HG03039 (cell line): ENCODE measurements around the gene SMU1.
"Not testable (repeated sequence)": the region's sequence is repeated elsewhere in the genome, so short reads cannot be mapped to it uniquely, and the experiment has no call there.

Experiments
- ATAC-seq: cut with Tn5 transposase; IDR thresholded peaks from one replicate; pipeline ENCODE4 v1.9.1; 2021; ENCODE audit warnings: mild to moderate bottlenecking, moderate library complexity; ENCODE audit not compliant: unreplicated experiment

The SMU1 gene

DNA sequence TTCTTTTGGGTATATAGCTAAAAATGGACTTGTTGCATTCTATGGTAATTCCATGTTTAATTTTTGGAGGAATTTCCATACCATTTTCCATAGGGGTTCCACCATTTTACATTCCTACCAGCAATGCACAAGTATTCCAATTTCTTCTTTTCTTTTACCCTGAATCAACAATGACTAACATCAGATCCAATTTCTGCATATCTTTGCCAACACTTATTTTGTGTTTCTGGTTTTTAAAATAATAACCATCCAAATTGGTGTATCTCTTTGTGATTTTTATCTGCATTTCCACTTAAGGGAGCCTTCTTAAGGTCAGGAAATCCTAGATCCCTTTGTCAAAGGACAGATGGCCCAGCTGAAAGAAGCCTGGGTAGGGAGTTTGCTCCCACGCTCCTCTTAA is 29.5 kb upstream of the SMU1 start:
- ATAC-seq, result no peak

DNA sequence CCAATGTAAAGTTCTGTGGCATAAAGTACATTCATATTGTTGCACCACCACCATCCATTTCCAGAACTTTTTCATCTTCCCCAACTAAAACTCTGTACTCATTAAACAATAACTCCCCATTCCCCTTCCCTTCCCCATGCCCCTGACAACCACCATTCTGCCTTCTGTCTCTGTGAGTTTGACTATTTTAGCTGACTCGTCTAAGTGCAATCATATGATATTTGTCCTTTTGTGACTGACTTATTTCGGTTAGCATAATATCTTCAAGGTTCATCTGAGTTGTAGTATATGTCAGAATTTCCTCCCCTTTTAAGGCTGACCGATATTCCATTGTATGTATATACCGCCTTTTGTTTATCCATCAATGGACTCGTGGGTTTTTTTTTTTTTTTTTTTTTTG is 29.0 kb upstream of the SMU1 start:
- ATAC-seq, result no peak

DNA sequence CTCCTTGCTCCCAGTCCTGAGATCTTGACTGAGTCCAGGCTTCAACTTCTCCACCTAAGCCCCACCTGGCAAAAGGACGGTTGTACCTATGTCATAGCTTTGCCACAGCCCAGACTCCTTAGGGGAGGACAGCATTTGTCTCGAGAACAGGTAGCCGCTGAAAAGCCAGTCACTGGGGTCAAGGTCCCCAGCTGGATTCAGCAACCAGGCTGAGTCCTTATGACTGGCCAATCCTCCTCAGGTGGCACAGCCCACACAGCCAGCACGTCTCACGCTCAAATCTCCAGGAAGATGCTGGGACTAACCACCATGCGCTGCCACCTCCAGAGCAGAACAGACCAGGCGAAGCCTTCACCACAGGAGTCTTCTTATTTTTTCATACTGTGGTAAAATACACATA is 27.9 kb upstream of the SMU1 start:
- no peak for ATAC-seq

DNA sequence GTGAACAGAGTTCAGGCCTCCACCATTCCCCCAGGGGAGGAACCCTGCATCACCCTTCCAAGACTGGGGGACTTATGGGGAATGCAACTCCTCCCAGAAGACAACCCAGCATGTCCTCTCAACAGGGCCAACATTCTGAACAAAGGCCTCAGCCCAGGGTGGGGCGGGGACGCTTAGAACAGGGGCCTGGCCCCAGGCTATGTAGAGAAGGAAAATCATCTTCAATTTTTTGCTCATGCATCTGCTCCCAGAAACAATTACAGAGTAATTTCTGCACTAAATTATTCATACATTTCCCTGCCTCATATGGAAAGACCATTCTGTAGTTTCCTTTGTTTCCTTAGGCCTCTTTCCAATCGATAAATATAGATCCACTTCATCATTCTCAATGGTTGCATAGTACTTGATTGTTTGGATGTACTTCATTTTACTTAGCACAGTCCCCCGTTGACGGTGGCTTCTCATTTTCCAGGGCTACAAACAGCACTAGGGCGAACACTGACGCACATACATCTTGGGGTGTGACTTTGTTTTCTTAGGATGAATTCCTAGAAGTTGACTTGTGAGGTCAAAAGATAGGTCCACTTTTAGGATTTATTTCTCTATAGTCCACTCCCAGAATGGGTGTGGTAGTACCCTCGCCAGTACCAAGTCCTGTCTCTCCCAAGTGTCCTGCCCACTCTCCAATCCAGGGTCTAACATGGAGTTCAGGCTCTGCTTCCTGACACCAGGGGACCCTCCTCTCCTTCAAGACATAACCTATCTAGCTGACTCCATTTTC is 27.2 kb upstream of the SMU1 start:
- ATAC-seq, result no peak

DNA sequence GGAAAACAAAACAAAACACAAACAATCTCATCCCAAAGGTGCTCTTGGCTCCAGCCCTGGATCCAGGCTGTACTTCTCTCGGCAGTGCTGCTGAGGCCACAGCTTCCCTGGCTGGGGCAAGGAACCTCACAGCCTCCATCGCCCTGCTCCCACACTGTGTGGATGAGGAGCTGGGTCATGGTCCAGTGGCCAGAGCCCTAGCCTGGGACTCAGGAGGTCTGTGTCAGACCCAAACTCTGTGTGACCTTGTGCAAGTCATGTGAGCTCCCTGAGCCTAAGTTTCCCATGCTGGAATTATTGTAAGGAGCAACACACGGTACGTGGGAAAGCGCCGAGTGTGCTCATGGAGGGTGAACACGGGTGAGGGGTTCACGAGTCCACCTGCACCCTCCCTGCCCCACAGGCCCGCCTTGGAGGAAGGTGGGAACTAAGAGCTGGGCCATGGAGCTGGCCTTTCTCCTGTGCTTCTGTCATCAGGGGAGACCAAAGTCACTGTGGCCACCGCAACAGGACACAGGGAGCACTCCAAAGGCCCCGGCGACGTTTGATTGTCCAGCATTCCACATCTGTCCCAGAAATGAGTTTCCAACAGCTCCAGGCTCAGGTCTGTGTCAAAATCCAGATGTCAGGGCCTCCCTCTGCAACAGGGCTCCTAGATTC is 26.2 kb upstream of the SMU1 start:
- no peak for ATAC-seq

DNA sequence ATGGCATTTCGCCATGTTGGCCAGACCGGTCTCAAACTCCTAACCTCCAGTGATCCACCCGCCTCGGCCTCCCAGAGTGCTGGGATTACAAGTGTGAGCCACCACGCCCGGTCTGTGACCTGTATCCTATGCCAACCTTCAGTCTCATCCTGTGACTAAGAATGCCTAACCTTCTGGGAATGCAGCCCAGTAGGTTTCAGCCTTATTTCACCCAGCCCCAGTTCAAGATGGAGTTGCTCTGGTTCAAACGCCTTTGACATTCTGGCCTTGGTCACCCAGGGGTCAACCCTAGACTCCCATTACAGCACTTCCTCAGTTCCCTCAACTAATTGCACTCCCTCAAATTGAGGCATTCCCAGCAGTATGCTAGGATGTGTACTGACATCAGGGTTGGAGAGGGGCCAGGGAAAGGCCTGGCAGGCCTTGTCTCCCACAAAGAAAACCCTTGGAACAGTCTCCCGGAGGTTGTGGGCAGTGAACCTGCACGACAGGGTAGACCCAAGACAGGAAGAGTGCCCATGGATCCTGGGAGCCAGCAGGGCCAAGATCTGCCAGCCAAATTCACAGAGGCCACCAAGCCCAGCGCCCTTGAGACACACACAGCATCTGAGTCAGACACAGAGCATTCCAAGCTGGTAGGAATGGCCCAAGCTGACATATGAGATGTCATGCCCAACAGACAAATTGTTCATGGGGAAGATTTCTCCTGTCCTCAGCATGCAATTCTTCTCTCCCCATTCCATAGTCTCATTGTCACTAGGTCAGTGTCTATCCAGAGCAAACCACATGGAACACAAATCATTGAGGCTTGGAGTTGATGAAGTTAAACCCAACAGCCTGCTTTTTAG is 24.9 kb upstream of the SMU1 start:
- ATAC-seq, result no peak

DNA sequence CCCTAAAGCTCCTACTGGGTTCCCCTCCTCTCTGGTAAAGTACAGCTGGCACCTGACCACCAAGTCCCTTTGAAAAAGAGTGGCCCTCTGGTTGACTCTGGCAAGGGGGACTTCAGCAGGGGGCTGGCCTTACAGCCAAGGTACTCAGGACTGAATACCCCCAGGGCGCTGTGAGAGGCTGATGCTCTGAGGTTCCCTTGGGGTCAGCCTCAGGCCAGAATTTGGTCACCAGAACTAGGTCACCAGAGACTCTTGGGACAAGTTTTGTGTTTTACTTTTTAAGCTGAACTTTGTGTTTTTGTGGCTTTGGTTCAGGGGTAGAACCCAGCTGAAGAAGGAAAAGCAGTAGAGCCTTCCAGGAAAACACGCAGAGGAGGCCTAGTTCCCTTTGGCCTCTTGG is 23.3 kb upstream of the SMU1 start:
- no peak for ATAC-seq

DNA sequence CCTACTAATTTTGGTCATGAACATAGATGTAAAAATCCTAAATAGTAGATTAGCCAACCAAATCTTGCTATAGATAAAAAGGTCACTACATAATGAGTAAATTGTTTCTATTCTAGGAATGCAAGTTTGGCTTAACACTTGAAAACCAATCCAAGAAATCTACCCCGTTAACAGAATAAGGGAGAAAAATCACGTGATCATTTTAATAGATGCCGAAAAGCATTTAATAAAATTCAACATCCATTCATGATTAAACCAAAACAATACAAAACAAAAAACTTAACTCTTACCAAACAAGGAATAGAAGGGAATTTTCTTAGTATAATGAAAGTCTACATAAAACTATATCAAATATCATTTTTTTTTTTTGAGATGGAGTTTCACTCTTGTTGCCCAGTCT is 20.7 kb upstream of the SMU1 start:
- ATAC-seq, result no peak

DNA sequence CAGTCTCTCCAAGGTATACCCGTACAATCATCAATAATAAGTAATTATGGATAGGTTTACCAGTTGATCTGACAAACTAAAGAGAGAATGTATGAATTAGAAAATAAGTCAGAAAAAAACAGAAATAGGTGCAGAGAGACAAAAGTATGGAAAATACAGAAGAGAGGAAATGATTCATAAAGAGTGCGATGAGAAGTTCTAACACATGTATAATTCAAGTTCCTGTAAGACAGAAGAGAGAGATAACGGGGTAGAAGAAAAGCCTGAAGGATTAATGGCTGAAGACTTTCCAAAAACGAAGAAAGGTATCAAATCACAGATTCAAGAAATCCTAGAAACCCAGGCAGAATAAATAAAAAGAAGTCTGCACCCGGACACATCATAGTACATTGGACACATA is 16.2 kb upstream of the SMU1 start:
- no peak for ATAC-seq

DNA sequence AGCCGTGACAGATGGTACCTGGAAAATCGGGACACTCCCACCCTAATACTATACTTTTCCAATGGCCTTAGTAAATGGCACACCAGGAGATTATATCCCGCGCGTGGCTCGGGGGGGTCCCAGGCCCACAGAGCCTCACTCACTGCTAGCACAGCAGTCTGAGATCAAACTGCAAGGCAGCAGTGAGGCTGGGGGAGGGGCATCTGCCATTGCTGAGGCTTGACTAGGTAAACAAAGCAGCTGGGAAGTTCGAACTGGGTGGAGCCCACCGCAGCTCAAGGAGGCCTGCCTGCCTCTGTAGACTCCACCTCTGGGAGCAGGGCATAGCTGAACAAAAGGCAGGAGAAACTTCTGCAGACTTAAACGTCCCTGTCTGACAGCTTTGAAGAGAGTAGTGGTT is 9.2 kb upstream of the SMU1 start:
- not testable (repeated sequence) for ATAC-seq

DNA sequence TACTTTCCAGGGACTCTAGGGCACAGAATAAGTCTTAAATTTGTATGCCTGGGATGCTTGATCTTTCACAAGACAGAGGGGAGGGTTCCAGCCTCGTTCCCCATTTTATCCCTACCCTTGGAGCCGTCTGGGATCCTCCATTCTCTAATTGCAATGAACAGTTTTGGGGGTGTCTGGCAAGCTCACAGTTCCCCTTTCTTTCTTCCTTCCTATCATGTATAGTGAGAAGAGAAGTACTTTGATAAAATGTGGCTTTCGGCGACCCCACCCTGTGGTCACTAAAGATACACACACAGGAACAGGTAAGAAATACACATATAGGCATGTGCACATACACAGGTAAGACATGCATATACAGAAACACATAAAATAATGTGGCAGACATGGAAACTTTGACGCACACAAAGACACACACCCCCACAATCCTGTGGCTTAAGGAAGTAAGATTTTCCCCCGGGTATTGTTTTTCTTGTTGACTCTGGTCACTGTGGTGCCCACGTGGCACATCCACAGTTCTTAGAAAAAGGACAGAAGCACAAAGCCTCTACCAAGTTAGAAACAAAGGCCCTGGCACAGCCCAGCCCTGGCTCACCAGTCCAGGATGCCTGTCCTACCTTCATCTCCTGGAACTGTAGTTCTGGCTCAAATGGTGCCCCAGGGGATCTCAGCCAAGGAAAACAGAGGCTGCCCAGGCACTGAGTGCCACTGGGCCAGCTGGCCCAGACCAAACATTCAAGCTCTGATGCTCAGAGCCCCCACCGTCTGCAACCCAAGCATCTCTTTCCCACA is 6.3 kb upstream of the SMU1 start:
- no peak for ATAC-seq

DNA sequence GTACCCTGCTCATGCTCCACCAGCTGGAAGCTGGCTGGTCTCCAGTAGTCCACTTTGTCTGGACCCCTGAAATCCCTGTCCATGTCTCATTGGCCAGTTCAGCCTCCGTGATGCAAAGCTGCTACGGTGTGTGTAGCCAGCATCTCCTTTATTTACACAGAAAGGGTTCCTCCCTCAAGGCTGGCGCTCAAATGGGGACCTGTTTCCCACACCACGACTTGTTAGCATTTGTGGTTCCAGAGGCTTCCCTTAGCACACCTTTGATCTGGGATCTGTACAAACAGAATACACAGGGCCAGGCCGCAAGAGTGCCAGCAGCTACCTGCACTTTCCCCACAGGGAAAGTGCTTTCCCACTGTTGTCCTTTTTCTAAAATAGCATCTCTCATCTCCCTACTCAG is 5.7 kb upstream of the SMU1 start:
- ATAC-seq, result no peak

DNA sequence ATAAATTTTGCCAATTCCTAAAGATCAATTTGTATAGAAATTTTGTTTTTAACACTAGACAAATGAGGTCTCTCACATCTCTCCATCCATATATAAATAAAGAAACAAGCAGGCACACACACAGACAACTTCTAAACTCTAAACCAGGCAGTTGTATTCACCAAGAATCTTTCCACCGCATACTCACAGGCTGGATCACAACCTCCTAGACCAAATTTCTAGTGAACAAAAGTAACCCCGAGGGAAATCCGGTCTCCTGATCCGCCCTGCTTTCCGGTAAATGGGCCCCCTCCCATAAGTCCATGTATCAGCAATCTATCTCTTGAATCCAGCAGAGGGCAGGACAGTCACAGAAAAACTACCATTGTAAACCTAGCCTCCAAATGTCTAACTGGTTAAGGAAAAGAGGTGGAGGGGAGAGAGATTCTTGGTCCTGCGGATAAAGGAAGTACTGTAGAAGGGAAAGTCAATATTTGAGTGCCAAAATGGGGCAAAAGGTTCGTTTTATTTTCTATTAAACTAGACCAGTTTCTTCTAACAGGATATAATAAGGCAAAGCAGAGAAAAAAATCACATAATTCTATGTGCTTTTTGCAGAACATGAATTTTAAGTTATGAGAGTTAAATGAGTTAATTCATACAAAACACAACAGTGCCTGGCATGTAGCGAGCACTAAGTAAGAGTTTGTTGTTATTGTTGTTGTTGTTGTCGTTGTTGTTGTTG is 4.8 kb upstream of the SMU1 start:
- ATAC-seq, result no peak

DNA sequence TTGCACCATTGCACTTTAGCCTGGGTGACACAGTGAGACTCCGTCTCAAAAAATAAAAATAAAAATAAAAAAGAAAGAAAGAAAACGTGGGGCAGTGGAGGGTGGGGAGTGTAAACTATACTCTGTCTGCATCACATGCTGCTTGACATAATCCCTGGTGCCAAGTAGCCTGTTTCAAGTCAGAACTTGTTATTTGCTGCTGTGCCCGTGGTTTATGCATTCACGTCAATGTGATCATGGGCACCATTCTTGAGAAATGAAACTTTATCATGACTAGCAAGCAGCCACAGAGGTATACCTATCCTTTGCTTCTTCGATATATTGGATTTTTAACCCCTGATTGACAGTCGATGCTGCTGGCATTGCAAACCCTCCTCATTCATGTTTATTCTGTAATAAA is 4.1 kb upstream of the SMU1 start:
- ATAC-seq, result no peak

DNA sequence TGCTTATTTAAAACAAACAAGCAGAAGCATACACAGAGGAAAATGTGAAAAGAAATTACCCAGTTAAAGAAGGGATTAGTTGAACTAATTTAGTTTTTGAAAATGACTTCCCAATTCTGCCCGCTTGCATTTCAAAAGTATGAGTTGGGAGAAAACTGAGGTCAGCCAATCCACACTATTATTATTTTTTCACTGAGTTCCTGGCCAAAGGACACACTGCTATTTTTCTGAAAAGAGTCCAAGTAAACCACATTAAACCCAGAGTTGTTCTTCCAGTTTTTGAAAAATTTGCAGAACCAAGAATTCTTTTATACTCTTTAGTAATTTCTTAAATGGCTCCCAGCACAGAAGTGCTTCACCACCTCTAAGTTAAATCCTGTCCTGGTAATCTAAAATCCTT is 7.5 kb downstream of the SMU1 start:
- ATAC-seq, result no peak

DNA sequence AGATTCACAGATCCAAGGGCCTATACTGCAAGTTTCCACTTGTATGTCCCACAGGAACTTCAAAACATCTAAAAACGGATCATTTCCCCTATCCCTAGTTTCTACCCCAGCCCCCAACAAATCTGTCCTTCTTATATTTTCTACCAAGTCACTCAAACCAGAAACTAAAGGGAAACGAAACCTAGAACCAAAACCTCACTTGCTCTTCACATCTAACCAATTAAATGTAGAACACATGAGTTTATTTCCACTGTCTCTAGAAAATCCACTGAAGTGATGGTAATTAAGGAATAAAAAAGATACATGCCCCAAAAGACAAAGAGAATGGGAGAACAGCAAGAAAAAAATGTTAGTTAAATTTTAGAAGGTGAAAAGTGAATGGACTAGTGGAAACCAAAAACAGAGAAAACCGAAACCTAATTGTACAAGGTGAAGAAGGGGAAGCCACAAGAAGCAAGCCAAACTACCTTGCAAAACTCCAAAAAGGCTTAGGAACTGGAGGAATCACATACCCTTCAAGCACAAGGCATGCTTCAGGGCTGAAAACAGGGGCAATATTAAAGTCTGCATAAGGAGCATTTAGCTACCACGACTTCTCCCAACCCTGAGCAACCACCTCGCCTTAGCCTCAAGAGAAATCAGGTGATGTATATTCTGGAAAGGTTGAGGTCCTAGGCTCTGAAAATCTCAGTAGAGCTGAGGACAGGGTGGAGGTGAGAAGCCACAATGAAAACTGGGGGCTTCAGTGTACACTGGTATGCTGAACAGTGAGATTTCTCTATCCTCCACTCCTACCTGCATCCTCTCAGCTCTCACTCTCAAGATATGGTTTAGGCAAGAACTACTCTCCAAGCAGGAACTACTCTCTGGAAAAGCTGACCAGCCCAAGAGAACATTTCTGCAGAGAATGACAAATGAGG is 11.1 kb downstream of the SMU1 start:
- peak; percentile 74 for ATAC-seq

DNA sequence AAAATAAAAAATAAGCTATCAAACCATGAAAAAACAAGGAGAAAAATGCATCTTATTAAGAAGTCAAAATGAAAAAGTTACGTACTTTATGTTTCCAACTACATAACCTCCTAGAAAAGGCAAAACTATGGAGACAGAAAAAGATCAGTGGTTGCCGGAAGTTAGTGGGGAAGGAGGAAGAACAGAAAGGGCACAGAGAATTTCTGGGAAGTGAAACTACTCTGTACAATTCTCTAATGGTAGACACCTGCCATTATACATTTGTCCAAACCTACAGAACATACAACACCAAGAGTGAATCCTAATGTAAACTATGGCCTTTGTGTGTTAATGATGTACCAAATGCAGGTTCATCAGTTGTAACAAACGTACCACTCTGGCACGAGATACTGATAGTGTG is 25.3 kb downstream of the SMU1 start:
- ATAC-seq, result no peak

DNA sequence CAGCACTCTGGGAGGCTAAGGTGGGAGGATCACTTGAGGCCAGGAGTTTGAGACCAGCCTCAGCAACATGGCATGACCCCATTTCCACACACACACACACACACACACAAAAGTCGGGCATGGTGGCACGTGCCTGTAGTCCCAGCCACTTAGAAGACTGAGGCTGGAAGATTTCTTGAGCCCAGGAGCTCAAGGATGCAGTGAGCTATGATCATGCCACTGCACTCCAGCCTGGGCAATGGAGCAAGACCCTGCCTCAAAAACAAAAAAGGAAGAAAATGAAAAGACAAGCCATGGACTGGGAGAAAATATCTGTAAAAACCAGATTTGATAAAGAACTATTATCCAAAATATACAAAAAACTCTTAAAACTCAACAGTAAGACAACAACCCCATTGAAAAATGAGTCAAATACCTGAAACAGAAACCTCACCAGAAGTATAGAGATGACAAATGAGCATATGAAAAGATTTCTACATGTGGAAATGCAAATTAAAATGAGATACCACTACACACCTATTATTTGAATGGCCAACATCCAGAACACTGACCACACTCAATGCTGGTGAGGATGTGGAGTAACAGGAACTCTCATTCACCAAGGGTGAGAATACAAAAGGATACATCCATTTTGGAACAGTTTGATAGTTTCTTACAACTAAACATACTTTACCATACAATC is 26.7 kb downstream of the SMU1 start:
- peak; percentile 79 for ATAC-seq

DNA sequence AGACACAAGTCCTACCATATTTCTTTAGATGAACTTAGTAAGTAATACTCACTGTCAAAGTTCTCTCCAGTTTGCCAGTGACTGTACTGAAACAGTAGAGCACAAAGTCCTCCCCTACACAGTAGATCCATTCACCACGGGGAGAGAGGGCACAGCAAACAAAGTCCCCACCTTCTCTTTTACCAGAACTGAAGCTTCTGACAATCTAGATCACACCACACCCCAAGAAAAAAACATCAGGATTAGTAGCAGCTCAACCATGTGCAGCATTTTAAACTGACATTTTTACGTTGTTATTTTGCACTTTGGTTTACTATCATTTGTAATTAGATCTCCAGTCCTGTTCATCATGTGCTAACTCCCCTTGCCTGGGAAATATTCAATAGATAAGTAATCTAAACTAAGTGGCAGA is 28.4 kb downstream of the SMU1 start:
- ATAC-seq, result no peak
